A549 (cell line): ENCODE data around the gene TMPRSS6. TPM values are rescaled to one million over a fixed set of nuclear protein-coding genes. Genes with fewer than 3 reads are reported as not detected.

Source experiments
- ATAC-seq, 2 experiments: fragments of 200-7000 bp in 1 of 2; fragments of >200 bp in 1 of 2; cut with Nextera tagmentation in 1 of 2; cut with Tn5 transposase in 1 of 2; 3 replicates each; pipeline versions ENCODE4 v1.8.0 to v1.9.1; 2018 to 2020; ENCODE audit warnings: mild to moderate bottlenecking in 1 of 2, moderate library complexity in 1 of 2
- CTCF ChIA-PET: fragments of 300-600 bp; sonication (Branson Sonifier 250); formaldehyde crosslinking; extraction: SDS; loops from one replicate; lab custom pipeline; 2021; ENCODE audit warnings: antibody characterized with exemption, inconsistent platforms; lab: Yijun Ruan, JAX
- POLR2A ChIA-PET: fragments of 350-600 bp; formaldehyde crosslinking; extraction: SDS; loops from one replicate; lab custom pipeline; 2021; ENCODE audit warnings: antibody characterized with exemption, inconsistent platforms; lab: Yijun Ruan, JAX
- DNase-seq, 2 experiments: peaks; one replicate each; pipeline versions ENCODE4 v3.0.0 to v3.0.0-alpha.2; 2011 to 2016; ENCODE audit warnings: low read depth in 1 of 2, low spot score in 1 of 2
- FAIRE-seq: peaks from 2 replicates; lab custom pipeline; 2011; peaks lifted over from hg19 to GRCh38; lab: Jason Lieb, UNC
- H3K27ac ChIP-seq, 2 experiments: fragments of >200 bp; sonication (Bioruptor Twin); formaldehyde crosslinking; 3 replicates each; pipeline ENCODE4 v1.5.1; 2016 to 2017
- H3K4me1 ChIP-seq: fragments of >200 bp; sonication (Bioruptor Twin); formaldehyde crosslinking; 3 replicates; pipeline ENCODE4 v1.6.1; 2016
- H3K4me2 ChIP-seq: fragments of >200 bp; sonication (Bioruptor Twin); formaldehyde crosslinking; 3 replicates; pipeline ENCODE4 v1.6.1; 2016
- H3K4me3 ChIP-seq: fragments of >200 bp; sonication (Bioruptor Twin); formaldehyde crosslinking; 3 replicates; pipeline ENCODE4 v1.5.1; 2016
- H3K9me3 ChIP-seq: fragments of >200 bp; sonication (Bioruptor Twin); formaldehyde crosslinking; 3 replicates; pipeline ENCODE4 v1.6.1; 2016
- CBX8 ChIP-seq: fragments of 200-600 bp; sonication (generic); IDR thresholded peaks from 2 replicates; pipeline ENCODE4 v1.6.1; 2016
- CHD4 ChIP-seq: fragments of 200-600 bp; sonication (generic); IDR thresholded peaks from 2 replicates; pipeline ENCODE4 v1.6.1; 2016; ENCODE audit warnings: antibody characterized with exemption, mild to moderate bottlenecking, borderline replicate concordance
- EHF ChIP-seq: fragments of 250-450 bp; sonication (Bioruptor Pico); IDR thresholded peaks from 2 replicates; pipeline ENCODE4 v1.5.0; 2020; ENCODE audit warnings: mild to moderate bottlenecking
- EHMT2 ChIP-seq: fragments of 200-600 bp; sonication (generic); IDR thresholded peaks from 2 replicates; pipeline ENCODE4 v1.6.1; 2016; ENCODE audit warnings: antibody characterized with exemption, low read depth, mild to moderate bottlenecking, moderate library complexity
- FOSL2 ChIP-seq, 2 experiments: fragments of 450-650 bp in 1 of 2; fragments of >200 bp in 1 of 2; sonication (Bioruptor Twin) in 1 of 2; formaldehyde crosslinking; IDR thresholded peaks; 2 replicates each; pipeline versions ENCODE4 v1.5.0 to v1.6.1; 2016 to 2020; ENCODE audit warnings: mild to moderate bottlenecking in 1 of 2, moderate library complexity in 1 of 2
- GATA3 ChIP-seq: IDR thresholded peaks from 2 replicates; pipeline ENCODE4 v1.6.1; 2012; ENCODE audit warnings: borderline replicate concordance
- HDAC2 ChIP-seq: fragments of 200-600 bp; sonication (generic); IDR thresholded peaks from 2 replicates; pipeline ENCODE4 v1.6.1; 2016
- HOXA7 ChIP-seq: fragments of 250-450 bp; sonication (Bioruptor Pico); IDR thresholded peaks from 2 replicates; pipeline ENCODE4 v1.5.0; 2020; ENCODE audit warnings: mild to moderate bottlenecking, moderate library complexity
- HOXB13 ChIP-seq: fragments of 250-450 bp; sonication (Bioruptor Pico); IDR thresholded peaks from 2 replicates; pipeline ENCODE4 v1.5.0; 2020; ENCODE audit warnings: low read depth, mild to moderate bottlenecking, moderate library complexity
- JUNB ChIP-seq: fragments of >200 bp; sonication (Bioruptor Twin); formaldehyde crosslinking; IDR thresholded peaks from 2 replicates; pipeline ENCODE4 v1.6.1; 2016
- KDM1A ChIP-seq: fragments of 200-600 bp; sonication (generic); IDR thresholded peaks from 2 replicates; pipeline ENCODE4 v1.6.1; 2016; ENCODE audit warnings: low read depth, mild to moderate bottlenecking
- KDM5A ChIP-seq: fragments of 200-600 bp; sonication (generic); IDR thresholded peaks from 2 replicates; pipeline ENCODE4 v1.6.1; 2016; ENCODE audit warnings: antibody characterized with exemption, mild to moderate bottlenecking
- NR3C1 ChIP-seq: fragments of >200 bp; sonication (Bioruptor Twin); formaldehyde crosslinking; IDR thresholded peaks from 3 replicates; pipeline ENCODE4 v1.6.1; 2017
- PHF8 ChIP-seq: fragments of 200-600 bp; sonication (generic); IDR thresholded peaks from 2 replicates; pipeline ENCODE4 v1.6.1; 2016; ENCODE audit warnings: low read depth, mild to moderate bottlenecking, antibody characterized with exemption, moderate library complexity, borderline replicate concordance
- RAD21 ChIP-seq, 2 experiments: fragments of >200 bp in 1 of 2; sonication (Bioruptor Twin) in 1 of 2; formaldehyde crosslinking in 1 of 2; IDR thresholded peaks in 1 of 2; conservative IDR thresholded peaks in 1 of 2; 2 replicates in 1 of 2; 3 replicates in 1 of 2; pipeline ENCODE4 v1.6.1; 2012 to 2018; ENCODE audit warnings: inconsistent platforms in 1 of 2
- RNF2 ChIP-seq: fragments of 200-600 bp; sonication (generic); IDR thresholded peaks from 2 replicates; pipeline ENCODE4 v1.6.1; 2016; ENCODE audit warnings: low read depth, mild to moderate bottlenecking, antibody characterized with exemption, moderate library complexity, borderline replicate concordance
- ZNF302 ChIP-seq: fragments of 250-450 bp; sonication (Bioruptor Pico); IDR thresholded peaks from 2 replicates; pipeline ENCODE4 v1.9.0; 2021; ENCODE audit warnings: inconsistent platforms, mild to moderate bottlenecking, moderate library complexity
- WGBS: methylation state at CpG from one replicate; pipeline ENCODE4 v1.1.6; 2017; ENCODE audit errors: missing lambda C conversion rate; 5-methylcytosine and 5-hydroxymethylcytosine counted together
- polyA plus RNA-seq, 4 experiments: library from polyadenylated mRNA; depleted of rRNA in 3 of 4; stranded (reverse); fragments of >200 nt; fragmentation: RNase III in 1 of 4; extraction: RNeasy Plus Mini Kit Qiagen cat#74134 plus additional on column Dnase treatment in 1 of 4; gene quantifications; 2 replicates in 3 of 4; 3 replicates in 1 of 4; pipeline ENCODE4 v1.2.3, GENCODE V29; 2011 to 2017
- TF ChIP-seq, protein P1 (sequence below): IDR thresholded peaks from 2 replicates; pipeline ENCODE4 v1.6.1; 2012
- TF ChIP-seq, protein P2 (sequence below): fragments of 150-350 bp; IDR thresholded peaks from 2 replicates; pipeline ENCODE4 v1.6.1; 2014; ENCODE audit warnings: low read depth, mild to moderate bottlenecking, low read length
- TF ChIP-seq, protein P3 (sequence below): fragments of >200 bp; sonication (Bioruptor Twin); formaldehyde crosslinking; IDR thresholded peaks from 3 replicates; pipeline ENCODE4 v1.5.1; 2016
- TF ChIP-seq, protein P4 (sequence below): fragments of >200 bp; sonication (Bioruptor Twin); formaldehyde crosslinking; IDR thresholded peaks from 3 replicates; pipeline ENCODE4 v1.6.1; 2016
- TF ChIP-seq, protein P5 (sequence below): fragments of >200 bp; sonication (Bioruptor Twin); formaldehyde crosslinking; IDR thresholded peaks from 2 replicates; pipeline ENCODE4 v1.6.1; 2016

Gene TMPRSS6
- polyA plus RNA-seq, 2 of the 4 experiments (the other 2 are of a cell fraction), result not detected

DNA sequence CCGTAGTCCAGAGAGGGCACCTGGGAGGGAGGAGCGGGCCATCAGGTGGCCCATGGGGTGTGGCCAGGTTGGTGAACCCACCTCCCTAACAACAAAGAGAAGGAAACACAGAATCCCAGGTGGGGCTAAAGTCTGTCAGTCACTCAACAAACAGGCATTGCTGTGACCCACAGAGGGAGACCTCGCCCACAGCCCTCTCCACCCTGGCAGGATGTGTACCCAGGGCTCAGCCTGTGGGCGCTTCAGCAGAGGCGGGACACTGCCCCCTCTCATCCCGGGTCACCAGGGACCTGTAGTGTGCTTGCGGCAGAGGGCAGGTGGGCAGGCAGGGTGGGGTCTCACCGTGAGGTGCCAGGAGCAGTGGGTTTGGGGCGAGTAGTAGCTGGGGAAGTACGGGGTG is 25.1 kb downstream of the TMPRSS6 start:
- DNase-seq (no peak), FAIRE-seq (no peak), ATAC-seq (no peak)
- TF ChIP-seq RNF2 (no peak), HDAC2 (no peak), ZNF302 (CRISPR knock-in tag) (no peak), HOXA7 (CRISPR knock-in tag) (no peak), CHD4 (no peak), CBX8 (no peak), EHF (CRISPR knock-in tag) (no peak)
- TF ChIP-seq, protein P1, sequence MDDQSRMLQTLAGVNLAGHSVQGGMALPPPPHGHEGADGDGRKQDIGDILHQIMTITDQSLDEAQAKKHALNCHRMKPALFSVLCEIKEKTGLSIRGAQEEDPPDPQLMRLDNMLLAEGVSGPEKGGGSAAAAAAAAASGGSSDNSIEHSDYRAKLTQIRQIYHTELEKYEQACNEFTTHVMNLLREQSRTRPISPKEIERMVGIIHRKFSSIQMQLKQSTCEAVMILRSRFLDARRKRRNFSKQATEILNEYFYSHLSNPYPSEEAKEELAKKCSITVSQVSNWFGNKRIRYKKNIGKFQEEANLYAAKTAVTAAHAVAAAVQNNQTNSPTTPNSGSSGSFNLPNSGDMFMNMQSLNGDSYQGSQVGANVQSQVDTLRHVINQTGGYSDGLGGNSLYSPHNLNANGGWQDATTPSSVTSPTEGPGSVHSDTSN, result no peak
- TF ChIP-seq, protein P2, sequence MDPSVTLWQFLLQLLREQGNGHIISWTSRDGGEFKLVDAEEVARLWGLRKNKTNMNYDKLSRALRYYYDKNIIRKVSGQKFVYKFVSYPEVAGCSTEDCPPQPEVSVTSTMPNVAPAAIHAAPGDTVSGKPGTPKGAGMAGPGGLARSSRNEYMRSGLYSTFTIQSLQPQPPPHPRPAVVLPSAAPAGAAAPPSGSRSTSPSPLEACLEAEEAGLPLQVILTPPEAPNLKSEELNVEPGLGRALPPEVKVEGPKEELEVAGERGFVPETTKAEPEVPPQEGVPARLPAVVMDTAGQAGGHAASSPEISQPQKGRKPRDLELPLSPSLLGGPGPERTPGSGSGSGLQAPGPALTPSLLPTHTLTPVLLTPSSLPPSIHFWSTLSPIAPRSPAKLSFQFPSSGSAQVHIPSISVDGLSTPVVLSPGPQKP, result no peak
- Histone ChIP-seq H3K27ac (no peak overlapping the region), H3K4me2 (no peak overlapping the region), H3K9me3 (no peaks in the 10 kb centered on the region), H3K4me1 (peaks cover 18% of the 10 kb centered on the region), H3K4me3 (no peak overlapping the region)
- 70% methylated on average over 6 of the region's 10 CpGs for WGBS
- CTCF ChIA-PET, result interaction anchor here (1.3 kb wide), 1 partner anchor 115 kb away, joined by 4 read pairs; no protein-coding TSS in a partner anchor
- POLR2A ChIA-PET, result no interaction called here

DNA sequence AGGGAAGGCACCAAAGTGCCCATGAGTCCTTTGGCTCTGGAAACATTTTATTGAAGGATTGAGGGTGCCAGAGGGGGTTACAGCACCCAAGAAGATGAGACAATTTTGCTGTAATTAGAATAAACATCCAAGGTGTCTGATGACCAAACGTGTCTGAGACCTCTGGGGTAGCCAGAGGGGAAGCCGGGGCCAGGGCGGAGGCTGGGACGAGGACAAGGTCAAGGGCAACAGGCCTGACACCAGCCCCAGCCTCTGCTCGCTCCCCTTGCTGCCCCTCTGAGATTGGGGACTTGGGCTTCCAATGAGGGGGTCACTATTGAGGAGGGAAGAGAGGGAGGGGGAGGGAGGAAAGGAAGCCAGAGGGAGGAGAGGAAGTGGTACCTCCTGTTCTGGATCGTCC is 25.6 kb downstream of the TMPRSS6 start:
- TF ChIP-seq EHMT2, result no peak
- Histone ChIP-seq H3K4me3 (no peak overlapping the region), H3K4me1 (peaks cover 13% of the 10 kb centered on the region), H3K4me2 (no peak overlapping the region), H3K27ac (no peak overlapping the region), H3K9me3 (no peaks in the 10 kb centered on the region)
- no peak for FAIRE-seq
- no peak for DNase-seq
- ATAC-seq, result no peak
- ChIA-PET CTCF (no interaction called here), POLR2A (no interaction called here)
- WGBS, result 71% methylated on average over 5 of the region's 6 CpGs

DNA sequence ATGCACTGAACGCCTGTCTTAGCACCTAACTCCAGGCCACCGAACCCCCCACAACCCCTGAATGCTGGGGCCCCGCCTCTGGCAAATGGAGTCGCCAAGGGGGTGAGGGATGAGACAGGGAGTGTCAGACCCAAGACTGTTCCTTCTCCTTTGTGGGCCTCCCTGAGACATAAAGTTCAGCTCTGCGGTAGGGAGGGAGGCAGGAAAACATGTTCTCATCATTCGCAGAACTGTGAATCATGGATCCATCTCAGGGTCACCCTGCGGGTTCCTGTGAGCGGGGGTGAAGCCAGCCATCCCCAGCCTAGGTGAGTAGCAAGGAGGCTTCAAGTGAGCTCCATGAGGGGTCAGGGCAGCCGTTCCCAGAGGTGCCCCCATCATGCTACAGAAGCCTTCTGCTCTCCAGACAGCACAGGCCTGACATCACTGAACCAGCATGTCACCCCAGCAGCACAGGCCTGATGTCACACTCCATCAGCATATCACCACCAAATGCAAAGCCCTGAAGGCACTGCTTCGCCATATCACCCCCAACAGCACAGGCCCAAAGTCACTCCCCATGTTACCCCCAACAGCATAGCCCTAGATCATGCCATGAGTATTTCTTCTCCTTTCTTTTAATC is 27.2 kb downstream of the TMPRSS6 start:
- ChIA-PET CTCF (interaction anchor here (1.0 to 1.4 kb wide), 3 partner anchors 11 to 117 kb away, joined by 3 to 7 read pairs (median 4); no protein-coding TSS in a partner anchor), POLR2A (no interaction called here)
- WGBS, result 79% methylated on average over 9 of the region's 10 CpGs
- FAIRE-seq, result no peak
- no peak for TF ChIP-seq HOXB13 (CRISPR knock-in tag)
- Histone ChIP-seq H3K27ac (no peak overlapping the region), H3K4me3 (no peak overlapping the region), H3K4me1 (peaks cover 6% of the 10 kb centered on the region), H3K9me3 (no peaks in the 10 kb centered on the region), H3K4me2 (no peak overlapping the region)
- ATAC-seq, result no peak
- DNase-seq, result no peak

DNA sequence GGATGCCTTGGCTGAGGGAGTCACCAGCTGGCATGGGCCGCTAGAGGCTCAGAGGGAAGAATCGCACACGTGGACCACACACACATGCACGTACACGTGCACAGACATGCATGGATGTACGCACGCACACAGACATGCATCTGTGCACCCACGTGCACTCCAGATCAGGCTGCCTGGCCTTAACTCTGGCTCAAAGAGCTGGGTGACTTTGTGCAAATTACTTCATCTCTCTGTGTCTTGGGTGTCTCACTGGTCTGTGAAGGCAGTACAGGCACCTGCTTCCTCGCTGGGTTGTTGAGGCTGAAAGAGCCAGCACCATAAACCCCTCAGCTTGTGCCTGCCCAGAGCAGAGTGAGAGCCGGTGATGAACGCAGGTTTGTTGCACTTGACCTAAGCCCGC is 28.7 kb downstream of the TMPRSS6 start:
- Histone ChIP-seq H3K4me3 (no peak overlapping the region), H3K9me3 (no peaks in the 10 kb centered on the region), H3K4me2 (no peak overlapping the region), H3K4me1 (peaks cover 6% of the 10 kb centered on the region), H3K27ac (no peak overlapping the region)
- CTCF ChIA-PET, result interaction anchor here (0.9 to 1.4 kb wide), 2 partner anchors 11 to 119 kb away, joined by 3 to 7 read pairs; no protein-coding TSS in a partner anchor
- DNase-seq (no peak), ATAC-seq (no peak), FAIRE-seq (no peak)
- POLR2A ChIA-PET, result no interaction called here
- WGBS, result 74% methylated on average over 3 of the region's 12 CpGs
- TF ChIP-seq EHF (CRISPR knock-in tag) (no peak), HOXA7 (CRISPR knock-in tag) (no peak), GATA3 (no peak), FOSL2 (IDR thresholded peaks at IDR 0.05) (no peak), FOSL2 (CRISPR knock-in tag; IDR thresholded peaks at IDR 0.05) (no peak), RAD21 (conservative IDR thresholded peaks at IDR 0.05 in 1 of 2, IDR thresholded peaks at IDR 0.05 in 1 of 2) (no peak), PHF8 (no peak), KDM5A (no peak), KDM1A (no peak), JUNB (no peak), NR3C1 (no peak)
- TF ChIP-seq, protein P3, sequence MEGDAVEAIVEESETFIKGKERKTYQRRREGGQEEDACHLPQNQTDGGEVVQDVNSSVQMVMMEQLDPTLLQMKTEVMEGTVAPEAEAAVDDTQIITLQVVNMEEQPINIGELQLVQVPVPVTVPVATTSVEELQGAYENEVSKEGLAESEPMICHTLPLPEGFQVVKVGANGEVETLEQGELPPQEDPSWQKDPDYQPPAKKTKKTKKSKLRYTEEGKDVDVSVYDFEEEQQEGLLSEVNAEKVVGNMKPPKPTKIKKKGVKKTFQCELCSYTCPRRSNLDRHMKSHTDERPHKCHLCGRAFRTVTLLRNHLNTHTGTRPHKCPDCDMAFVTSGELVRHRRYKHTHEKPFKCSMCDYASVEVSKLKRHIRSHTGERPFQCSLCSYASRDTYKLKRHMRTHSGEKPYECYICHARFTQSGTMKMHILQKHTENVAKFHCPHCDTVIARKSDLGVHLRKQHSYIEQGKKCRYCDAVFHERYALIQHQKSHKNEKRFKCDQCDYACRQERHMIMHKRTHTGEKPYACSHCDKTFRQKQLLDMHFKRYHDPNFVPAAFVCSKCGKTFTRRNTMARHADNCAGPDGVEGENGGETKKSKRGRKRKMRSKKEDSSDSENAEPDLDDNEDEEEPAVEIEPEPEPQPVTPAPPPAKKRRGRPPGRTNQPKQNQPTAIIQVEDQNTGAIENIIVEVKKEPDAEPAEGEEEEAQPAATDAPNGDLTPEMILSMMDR, result no peak
- TF ChIP-seq, protein P4, sequence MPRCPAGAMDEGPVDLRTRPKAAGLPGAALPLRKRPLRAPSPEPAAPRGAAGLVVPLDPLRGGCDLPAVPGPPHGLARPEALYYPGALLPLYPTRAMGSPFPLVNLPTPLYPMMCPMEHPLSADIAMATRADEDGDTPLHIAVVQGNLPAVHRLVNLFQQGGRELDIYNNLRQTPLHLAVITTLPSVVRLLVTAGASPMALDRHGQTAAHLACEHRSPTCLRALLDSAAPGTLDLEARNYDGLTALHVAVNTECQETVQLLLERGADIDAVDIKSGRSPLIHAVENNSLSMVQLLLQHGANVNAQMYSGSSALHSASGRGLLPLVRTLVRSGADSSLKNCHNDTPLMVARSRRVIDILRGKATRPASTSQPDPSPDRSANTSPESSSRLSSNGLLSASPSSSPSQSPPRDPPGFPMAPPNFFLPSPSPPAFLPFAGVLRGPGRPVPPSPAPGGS, result no peak
- TF ChIP-seq, protein P5, sequence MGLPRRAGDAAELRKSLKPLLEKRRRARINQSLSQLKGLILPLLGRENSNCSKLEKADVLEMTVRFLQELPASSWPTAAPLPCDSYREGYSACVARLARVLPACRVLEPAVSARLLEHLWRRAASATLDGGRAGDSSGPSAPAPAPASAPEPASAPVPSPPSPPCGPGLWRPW, result no peak
